ENCODE results near the gene KIF22.
"Not testable (repeated sequence)": the region's sequence is repeated elsewhere in the genome, so short reads cannot be mapped to it uniquely, and the experiment has no call there.

The KIF22 gene

DNA sequence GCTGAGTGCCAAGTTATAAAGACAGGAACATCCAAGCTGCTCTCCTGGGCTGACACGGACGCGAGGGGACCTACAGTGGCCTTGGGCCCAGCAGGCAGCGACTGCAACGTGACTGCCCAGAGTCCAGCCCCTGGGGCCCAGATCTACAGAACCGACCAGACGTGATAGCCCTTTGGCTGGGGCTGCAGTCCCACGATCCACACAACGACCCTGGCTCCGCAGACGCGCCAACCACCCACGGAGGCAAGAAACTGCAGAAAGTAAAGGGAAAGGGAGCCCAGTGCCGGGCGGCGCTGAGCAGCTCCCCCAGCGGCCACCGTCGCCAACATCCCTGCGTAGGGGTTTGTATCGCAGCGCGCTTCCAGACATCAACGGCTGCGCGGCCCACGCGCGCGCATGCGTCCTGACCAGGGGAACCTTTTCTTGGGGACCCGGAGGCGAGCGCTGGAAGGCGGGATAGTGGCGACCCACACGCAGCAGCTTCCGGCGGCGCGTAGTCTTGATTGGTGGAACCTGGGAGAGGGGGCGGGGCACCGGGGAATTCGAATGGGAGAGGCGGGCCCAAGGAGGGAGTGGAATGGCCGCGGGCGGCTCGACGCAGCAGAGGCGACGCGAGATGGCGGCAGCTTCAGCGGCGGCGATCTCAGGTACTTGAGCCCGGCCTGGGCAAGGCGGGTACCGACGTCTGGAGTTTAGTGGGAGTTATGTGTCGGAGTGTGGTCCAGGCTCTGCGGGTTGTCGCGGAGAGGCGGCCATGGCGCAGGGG lies at the start of gene KIF22:
TSS of gene KIF22 (plus strand) at position 569 of the 766 bp plus-strand sequence. CDS start at position 578, 9 bp downstream.
- DNase-seq: peak; percentile 100

DNA sequence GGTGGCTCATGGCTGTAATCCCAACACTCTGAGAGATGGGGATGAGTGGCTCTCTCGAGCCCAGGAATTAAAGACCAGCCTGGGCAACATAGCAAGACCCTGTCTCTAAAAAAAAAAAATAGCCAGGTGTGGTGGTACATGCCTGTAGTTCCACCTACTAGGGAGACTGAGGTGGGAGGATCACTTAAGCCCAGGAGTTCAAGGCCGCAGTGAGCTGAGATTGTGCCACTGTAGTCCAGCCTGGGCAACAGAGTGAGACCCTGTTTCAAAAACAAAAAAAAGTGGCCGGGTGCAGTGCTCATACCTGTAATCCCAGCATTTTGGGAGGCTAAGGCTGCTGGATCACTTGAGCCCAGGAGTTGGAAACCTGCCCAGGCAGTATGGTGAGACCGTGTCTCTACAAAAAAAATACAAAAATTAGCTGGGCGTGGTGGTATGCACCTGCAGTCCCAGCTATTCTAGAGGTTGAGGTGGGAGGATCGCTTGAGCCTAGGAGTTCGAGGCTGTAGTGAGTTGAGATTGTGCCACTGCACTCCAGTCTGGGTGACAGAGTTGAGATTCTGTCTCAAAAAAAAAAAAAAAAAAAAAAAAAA lies 47.8 kb upstream of the KIF22 start:
- DNase-seq: no peak

DNA sequence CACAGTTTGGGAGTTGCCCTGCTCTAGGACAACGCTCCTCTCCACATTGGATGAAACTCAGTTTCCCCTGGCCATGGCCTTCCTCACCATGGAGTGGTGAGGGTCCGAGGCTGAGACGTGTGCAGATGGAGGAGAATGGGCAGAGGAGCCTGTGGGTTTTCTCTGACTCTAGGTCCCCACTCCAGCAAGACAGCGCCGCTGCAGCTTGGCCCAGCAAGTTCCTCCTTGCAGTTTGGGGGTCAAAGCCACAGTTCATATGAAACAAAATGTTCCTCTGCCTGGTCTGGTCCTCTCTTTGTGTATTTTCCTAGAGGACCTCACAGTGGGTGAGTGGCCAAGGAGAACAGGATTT lies 47.1 kb upstream of the KIF22 start:
- DNase-seq: no peak

DNA sequence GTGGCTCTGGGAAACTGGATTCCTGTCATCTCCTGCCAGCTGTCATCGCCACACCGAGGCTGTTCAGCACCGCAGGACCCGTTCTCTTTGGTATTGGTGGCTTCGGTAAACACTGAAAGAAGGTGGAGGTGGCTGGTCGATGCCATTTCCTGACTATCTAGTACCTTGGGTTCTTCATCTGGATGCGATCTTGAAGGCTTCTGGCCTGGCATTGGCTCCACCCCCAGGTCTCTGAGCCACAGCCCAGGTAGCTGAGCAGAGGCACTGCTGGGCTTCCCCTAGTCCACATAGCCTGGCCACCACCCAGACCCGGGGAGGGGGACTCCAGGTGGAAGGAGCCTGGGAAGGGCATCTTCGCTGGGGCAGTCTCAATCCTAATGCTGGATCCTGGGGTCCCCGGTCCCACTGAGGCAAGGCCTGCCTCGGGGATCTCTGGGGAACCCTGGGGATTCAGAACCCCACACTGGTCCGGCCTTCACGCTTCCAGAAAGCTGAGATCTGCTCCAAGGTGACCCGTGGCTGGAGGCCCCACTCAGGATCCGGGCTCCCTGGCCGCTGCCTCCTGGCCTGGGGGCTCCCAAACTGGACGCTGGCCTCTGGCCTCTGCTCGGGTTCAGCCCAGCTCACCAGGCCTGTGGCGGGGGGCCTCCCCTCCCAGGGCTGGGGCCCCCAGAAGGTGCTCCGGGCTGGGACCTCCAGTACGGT lies 46.6 kb upstream of the KIF22 start:
- DNase-seq: peak; percentile 45

DNA sequence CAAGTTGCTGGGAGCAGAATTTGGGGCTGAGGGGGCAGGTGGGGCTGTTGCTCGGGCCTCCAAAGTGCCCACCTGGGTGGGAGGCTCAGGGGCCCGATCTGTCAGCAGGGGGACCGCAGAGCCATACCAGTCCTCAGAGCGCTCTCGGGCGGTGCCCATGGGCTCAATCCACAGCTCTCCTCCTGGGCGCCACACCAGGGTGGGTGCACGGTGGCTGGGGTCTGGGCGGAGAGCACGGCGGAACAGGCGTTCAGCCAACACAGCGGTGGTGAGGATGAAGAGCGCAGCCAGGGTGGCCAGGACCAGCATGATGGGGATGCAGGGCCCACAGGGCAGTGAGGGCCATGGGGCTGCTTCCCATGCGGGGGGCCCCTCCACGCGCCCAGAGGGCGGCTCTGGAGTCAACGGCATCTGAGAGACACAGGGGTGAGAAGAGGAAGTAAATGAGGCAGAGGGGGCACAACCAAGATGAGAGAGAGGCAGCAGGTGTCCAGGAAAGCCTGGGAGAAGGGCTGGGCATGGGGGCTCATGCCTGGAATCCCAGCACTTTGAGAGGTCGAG lies 45.9 kb upstream of the KIF22 start:
- DNase-seq: no peak

DNA sequence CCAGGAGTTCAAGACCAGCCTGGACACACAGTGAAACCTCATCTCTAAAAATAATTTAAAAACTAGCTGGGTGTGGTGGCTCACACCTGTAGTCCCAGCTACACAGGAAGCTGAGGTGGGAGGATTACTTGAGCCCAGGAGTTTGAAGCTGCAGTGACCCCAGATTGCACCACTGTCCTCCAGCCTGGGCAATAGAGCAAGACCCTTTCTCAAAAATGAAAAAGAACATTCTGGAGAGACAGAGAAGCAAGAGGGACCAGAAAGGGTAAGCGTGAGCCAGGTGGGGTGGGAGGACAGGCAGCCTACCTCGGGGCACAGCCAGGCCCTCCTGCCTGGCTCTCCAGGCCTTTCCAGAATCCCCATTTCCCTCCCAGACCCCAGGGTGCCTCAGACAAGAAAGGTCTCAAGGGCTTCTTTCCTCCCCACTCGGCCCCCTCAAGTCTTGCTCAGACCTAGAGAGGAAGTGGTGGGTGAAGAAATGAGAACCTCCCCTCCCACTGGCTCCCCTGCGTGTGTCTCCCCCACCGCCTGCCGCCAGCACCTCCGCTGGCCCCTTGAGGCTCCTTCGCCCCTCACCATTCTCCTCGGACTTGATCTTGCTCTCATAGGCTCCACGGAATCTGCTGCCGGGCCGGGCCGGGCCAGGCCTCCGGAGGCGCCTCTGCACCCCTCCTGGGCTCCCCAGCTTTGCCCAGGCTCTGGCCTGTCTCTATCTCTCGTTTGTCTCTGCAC lies 45.3 kb upstream of the KIF22 start:
- peak; percentile 55 for DNase-seq

DNA sequence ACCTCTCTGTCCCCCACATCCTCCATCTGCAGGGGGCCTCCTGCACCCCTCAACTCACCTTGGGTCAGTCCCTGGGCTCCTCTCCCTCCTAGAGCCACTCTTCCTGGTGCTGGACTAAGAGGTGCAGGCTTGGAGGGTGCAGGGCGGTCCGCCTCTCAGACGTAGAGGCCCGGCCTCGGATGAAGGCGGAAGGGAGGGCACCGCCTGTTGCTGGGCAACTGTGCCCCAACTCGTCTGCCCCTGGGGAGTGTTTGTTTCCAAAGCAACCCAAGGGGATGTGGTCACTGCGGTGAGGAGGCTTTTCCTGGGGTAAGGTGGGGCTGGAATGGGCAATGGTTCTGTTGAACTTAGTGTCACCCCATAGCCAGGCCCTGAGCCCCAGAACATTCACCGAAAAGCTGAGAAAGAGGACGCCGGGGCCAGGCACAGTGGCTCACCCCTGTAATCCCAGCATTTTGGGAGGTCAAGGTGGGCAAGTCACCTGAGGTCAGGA lies 44.7 kb upstream of the KIF22 start, which contains the start of gene C16orf54:
TSS of gene C16orf54 (minus strand) at position 138 of the 493 bp plus-strand sequence. CDS start 1,039 bp downstream, outside the sequence.
- peak; percentile 62 for DNase-seq

DNA sequence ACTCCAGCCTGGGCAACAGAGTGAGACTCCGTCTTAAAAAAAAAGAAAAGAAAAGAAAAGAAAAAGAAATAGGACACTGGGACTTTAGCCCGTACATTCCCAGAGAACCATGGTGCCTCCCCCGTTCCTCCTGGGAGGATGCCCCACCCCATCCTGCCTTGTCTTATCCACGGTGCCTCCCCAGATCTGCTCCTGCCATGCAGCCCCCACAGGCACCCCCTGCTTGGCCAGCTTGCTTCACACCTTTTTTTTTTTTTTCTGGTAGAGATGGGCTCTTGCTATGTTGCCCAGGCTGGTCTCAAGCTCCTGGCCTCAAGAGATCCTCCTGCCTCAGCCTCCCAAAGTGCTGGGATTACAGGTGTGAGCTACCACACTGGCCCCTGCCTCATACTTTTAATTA lies 44.0 kb upstream of the KIF22 start:
- not testable (repeated sequence) for DNase-seq

DNA sequence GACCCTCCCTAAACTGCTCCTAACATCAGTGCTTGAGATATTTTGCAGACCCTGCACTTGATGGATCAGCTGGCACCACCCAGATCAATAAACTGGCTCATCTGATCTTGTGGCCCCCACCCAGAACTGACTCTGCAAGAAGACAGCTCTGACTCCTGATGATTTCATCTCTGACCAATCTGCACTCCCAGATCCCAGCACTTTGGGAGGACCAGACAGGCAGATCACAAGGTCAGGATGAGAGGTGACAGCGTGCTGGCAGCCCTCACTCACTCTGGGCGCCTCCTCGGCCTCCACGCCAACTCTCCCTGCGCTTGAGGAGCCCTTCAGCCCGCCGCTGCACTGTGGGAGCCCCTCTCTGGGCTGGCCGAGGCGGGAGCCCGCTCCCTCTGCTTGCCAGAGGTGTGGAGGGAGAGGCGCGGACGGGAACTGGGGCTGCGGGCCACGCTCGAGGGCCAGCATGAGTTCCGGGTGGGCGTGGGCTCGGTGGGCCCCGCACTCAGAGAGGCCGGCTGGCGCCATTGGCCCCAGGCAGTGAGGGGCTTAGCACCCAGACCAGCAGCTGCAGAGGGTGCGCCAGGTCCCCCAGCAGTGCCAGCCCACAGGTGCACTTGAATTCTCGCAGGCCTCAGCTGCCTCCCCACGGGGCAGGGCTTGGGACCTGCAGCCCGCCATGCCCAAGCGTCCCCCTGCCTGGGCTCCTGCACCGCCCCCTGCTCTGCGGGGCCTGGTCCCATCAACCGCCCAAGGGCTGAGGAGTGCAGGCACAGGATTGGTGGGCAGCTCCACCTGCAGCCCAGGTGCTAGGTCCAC lies 42.4 kb upstream of the KIF22 start:
- no peak for DNase-seq

DNA sequence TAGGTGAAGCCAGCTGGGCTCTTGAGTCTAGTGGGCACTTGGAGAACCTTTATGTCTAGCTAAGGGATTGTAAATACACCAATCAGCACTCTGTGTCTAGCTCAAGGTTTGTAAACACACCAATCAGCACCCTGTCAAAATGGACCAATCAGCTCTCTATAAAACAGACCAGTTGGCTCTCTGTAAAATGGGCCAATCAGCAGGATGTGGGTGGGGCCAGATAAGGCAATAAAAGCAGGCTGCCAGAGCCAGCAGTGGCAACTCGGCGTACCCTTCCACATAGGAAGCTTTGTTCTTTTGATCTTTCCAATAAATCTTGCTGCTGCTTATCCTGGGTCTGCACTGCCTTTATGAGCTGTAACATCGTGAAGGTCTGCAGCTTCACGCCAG lies 41.8 kb upstream of the KIF22 start:
- not testable (repeated sequence) for DNase-seq

DNA sequence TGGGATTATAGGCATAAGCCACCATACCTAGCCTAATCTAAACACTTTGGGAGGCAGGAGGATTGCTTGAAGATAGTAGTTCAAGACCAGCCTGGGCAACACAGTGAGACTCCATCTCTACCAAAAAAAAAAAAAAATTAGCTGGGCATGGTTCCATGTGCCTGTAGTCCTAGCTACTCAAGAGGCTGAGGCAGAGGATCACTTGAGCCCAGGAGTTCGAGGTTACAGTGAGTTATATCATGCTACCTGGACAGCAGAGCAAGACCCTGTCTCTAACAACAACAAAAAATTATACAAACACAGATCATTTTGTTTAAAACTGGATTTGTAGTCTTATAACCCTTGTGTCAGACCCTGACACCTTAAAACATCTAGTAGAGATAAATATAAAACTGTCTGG lies 37.0 kb upstream of the KIF22 start:
- no peak for DNase-seq

DNA sequence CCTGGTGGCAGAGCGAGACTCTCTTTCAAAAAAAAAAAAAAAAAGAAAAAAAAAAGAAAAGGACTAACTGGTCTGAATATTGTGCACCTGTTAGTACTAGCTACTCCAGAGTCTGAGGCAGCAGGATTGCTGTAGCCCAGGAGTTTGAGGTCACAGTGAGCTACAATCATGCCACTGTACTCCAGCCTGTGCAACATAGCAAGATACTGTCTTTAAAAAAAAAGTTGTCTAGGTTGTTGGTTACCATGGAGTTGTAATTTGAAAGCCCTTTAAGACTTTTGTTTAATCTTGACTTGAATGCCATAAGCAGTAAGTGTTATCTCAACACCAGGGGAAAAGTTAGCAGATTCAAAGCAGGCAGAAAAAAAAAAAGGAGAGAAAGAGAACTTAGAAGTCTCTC lies 33.9 kb upstream of the KIF22 start:
- DNase-seq: no peak

DNA sequence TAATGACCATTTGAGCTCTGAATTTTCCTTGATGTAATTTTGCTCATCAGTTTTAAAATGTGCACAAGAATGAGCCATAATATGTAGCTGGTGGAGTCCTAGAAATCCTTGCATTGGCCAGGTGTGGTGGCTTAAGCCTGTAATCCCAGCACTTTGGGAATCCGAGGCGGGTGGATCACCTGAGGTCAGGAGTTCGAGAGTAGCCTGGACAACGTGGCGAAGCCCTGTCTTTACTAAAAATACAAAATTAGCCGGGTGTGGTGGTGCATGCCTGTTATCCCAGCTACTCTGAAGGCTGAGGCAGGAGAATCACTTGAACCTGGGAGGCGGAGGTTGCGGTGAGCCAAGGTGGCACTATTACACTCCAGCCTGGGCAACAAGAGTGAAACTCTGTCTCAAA lies 33.5 kb upstream of the KIF22 start:
- DNase-seq: not testable (repeated sequence)

DNA sequence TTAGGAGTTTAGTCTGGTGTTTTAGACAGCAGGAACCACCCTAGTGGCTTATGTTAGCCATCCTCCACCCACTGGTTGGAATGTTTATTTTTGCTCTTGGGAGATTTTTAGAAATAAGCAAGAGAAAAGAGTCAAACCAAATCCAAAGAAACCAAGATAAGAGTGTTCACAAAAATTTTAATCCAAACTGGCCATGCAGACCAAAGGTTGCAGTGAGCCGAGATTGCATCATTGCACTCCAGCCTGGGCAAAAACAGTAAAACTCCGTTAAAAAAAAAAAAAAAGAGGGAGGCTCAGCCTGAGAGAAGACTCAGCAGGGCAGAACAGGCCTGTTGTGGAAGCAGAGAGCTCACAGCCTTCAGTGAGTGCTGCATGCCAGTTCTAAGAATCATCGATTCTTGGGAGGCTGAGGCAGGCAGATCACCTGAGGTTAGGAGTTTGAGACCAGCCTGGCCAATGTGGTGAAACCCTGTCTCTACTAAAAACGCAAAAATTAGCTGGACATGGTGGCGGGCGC lies 32.5 kb upstream of the KIF22 start:
- DNase-seq: no peak

DNA sequence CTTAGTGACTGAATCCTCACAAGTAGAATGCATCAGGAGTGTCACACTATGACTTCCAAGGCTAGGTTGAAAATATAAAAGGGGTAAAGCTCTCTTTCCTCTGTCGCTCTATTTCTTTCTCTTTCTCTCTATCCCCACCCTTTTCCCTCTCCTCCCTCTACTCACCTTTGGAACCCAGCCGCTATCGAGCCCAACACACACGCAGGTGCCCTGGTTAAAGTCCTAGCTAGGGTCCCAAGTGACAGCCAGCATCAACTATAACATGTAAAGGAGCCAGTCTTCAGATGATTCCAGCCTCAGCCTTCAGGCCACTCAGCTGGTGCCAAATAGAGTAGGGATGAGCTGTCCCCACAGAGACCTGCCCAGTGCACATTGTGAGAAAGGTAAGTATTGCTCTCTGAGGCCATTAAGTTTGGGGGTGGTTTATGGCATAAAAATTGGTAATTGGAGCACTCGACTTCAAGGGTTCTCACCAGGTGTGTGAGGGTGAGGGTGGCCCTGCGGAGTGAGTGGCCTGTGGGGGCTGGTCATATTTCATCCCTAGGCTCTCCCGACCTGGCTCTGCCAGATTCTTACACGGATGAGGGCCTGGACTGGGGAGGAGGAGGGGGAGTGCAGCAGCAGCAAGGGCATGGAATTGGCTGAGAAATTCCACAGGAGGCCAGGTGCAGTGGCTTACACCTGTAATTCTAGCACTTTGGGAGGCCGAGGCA lies 29.8 kb upstream of the KIF22 start:
- no peak for DNase-seq

DNA sequence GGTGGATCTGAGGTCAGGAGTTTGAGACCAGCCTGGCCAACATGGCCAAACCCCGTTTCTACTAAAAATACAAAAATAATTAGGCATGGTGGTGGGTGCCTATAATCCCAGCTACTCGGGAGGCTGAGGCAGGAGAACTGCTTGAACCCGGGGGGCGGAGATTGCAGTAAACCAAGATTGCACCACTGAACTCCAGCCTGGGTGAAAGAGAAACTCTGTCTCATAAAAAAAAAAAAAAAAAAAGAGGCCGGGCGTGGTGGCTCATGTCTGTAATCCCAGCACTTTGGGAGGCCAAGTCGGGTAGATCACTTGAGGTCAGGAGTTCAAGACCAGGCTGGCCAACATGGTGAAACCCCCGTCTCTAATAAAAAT lies 29.3 kb upstream of the KIF22 start:
- DNase-seq: not testable (repeated sequence)

DNA sequence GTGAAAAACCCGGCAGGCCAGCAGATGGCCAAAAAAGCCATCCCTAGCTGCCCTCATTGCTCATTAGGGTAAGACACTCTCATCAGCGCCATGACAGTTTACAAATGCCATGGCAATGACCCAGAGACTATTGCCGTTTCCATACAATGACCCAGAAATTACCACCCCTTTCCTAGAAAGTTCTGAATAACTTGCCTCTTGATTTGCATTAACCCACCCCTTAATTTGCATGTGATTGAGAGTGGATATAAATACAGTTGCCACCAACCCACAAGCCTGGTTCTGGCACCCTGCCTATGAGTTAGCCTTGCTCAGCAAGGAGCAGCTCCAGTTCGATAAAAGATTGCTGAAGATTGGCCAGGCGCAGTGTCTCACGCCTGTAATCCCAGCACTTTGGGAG lies 28.7 kb upstream of the KIF22 start:
- DNase-seq: no peak

DNA sequence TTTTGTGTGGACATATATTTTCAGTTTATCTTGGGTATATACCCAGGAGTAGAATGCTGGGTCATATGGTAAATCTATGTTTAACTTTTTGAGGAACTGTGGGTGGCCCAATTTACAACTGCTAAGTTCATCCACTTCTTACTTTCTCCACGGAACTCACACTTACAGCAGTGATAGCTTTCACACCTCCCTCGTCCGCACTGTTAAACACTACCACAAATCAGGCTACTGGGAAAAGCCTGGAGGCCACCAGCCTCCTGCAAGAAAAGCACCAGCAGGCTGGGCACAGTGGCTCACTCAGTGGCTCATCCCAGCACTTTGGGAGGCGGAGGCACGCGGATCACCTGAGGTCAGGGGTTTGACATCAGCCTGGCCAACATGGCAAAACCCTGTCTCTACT lies 27.2 kb upstream of the KIF22 start:
- DNase-seq: no peak

DNA sequence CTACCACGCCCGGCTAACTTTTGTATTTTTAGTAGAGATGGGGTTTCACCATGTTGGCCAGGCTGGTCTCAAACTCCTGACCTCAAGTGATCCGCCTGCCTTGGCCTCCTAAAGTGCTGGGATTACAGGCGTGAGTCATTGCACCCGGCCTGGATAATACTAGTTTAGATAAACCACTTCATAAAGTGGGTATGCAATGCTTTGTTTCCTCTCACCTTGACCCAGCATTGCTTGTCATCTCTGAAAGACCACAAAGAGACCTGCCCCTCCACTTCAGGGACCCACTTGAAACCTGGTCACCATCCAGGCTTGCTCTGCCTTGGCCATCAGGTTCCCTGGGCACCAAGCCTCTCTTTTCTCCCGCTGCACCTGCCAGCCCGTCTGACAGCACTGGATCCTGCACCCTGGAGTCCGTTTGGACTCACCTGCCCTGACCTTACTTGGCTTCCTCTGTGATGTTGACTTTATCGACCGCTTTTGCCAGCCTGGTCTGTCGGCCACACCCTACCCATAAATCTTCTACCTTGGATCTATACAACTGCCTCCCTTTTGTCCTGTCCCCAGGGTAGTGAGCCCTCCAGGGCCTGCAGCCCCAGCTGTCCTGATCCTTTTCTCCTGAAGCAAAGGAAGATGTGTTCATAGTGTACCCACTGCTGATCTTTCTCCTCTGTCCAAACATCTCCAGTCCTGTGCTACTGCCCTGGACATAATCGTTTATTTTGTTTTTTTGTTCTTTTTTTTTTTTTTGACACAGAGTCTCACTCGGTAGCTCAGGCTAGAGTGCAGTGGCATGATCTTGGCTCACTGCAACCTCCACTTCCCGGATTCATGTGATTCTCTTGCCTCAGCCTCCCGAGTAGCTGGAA lies 25.2 kb upstream of the KIF22 start:
- DNase-seq: no peak

DNA sequence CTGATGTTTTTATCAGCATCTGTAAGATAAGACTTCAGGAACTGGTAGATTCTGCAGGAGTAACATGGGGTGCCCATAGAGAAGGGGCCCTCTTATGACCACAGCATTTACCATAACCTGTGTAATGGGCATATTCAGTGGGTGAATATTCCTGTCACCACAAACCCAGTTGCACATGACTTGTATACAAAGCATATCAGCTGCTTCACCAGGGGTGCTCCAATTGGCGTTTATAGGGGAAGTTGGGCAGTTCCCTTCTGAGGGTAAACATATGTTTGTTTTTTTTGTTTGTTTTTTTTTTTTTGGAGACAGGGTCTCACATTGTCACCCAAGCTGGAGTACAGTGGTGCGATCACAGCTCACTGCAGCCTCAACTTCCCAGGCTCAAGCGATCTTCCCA lies 24.0 kb upstream of the KIF22 start:
- DNase-seq: no peak
